C4-2B (cell line): ENCODE results near the gene YWHAE.

Source experiments
- CTCF ChIP-seq: fragments of 450-650 bp; conservative IDR thresholded peaks from 2 replicates; pipeline ENCODE4 v1.5.1; 2017; ENCODE audit warnings: mild to moderate bottlenecking
- ZFX ChIP-seq: fragments of 450-650 bp; IDR thresholded peaks from 2 replicates; pipeline ENCODE4 v1.6.1; 2017

GRCh38 chr17:1368588-1368987, 31.4 kb downstream of the YWHAE start:
- TF ChIP-seq CTCF (no peak), ZFX (no peak)
